GM12878 (cell line): ENCODE results near the gene UNC119. TPM values are rescaled to one million over a fixed set of nuclear protein-coding genes. Genes with fewer than 3 reads are reported as not detected.

Experiments used
- ATF2 ChIP-seq: IDR thresholded peaks from 2 replicates; pipeline ENCODE4 v1.6.1; 2012; ENCODE audit warnings: low read length, inconsistent platforms
- ATF7 ChIP-seq: fragments of 450-650 bp; IDR thresholded peaks from 2 replicates; pipeline ENCODE4 v1.6.1; 2016; ENCODE audit warnings: low read depth, mild to moderate bottlenecking
- CEBPB ChIP-seq, 2 experiments: fragments of 150-350 bp in 1 of 2; IDR thresholded peaks; 2 replicates each; pipeline ENCODE4 v1.6.1; 2012 to 2014; ENCODE audit warnings: low read depth in 2 of 2, low read length in 2 of 2, borderline replicate concordance in 1 of 2, inconsistent platforms in 1 of 2
- ESRRA ChIP-seq: IDR thresholded peaks from 2 replicates; pipeline ENCODE4 v1.6.1; 2012; ENCODE audit warnings: mild to moderate bottlenecking, low read length, improper control_type of control experiment
- FOXK2 ChIP-seq: fragments of 450-650 bp; IDR thresholded peaks from 2 replicates; pipeline ENCODE4 v1.6.1; 2017; ENCODE audit warnings: mild to moderate bottlenecking, moderate library complexity
- HCFC1 ChIP-seq: fragments of 150-350 bp; IDR thresholded peaks from 2 replicates; pipeline ENCODE4 v1.6.1; 2014; ENCODE audit warnings: low read length
- IRF3 ChIP-seq: fragments of 450-650 bp; IDR thresholded peaks from 2 replicates; pipeline ENCODE4 v1.6.1; 2014; ENCODE audit warnings: mild to moderate bottlenecking
- KLF5 ChIP-seq: fragments of 450-650 bp; IDR thresholded peaks from 2 replicates; pipeline ENCODE4 v1.6.1; 2014; ENCODE audit warnings: mild to moderate bottlenecking; ENCODE audit not compliant: partially characterized antibody
- NFYA ChIP-seq: IDR thresholded peaks from 2 replicates; pipeline ENCODE4 v1.6.1; 2011; ENCODE audit warnings: low read depth, mild to moderate bottlenecking, low read length, improper control_type of control experiment, borderline replicate concordance
- NKRF ChIP-seq: fragments of 450-650 bp; conservative IDR thresholded peaks from 2 replicates; pipeline ENCODE4 v1.6.1; 2017; ENCODE audit warnings: mild to moderate bottlenecking, moderate library complexity
- RB1 ChIP-seq: fragments of 450-650 bp; formaldehyde crosslinking; IDR thresholded peaks from 2 replicates; pipeline ENCODE4 v1.6.1; 2017; ENCODE audit warnings: mild to moderate bottlenecking, borderline replicate concordance
- RUNX3 ChIP-seq: IDR thresholded peaks from 2 replicates; pipeline ENCODE4 v1.6.1; 2012; ENCODE audit warnings: low read length, inconsistent platforms
- SMAD1 ChIP-seq: fragments of 450-650 bp; IDR thresholded peaks from 2 replicates; pipeline ENCODE4 v1.6.1; 2018; ENCODE audit warnings: mild to moderate bottlenecking, low read depth; ENCODE audit not compliant: partially characterized antibody
- SMAD5 ChIP-seq: IDR thresholded peaks from 2 replicates; pipeline ENCODE4 v1.6.1; 2016; ENCODE audit warnings: antibody characterized with exemption, low read depth
- SRF ChIP-seq, 2 experiments: IDR thresholded peaks; 2 replicates each; pipeline ENCODE4 v1.6.1; 2011; ENCODE audit warnings: low read depth in 2 of 2, low read length in 2 of 2, mild to moderate bottlenecking in 1 of 2, moderate library complexity in 1 of 2
- STAT1 ChIP-seq: fragments of 450-650 bp; conservative IDR thresholded peaks from 2 replicates; pipeline ENCODE4 v1.6.1; 2014; ENCODE audit warnings: antibody characterized with exemption, mild to moderate bottlenecking
- ZBTB11 ChIP-seq: fragments of 450-650 bp; formaldehyde crosslinking; IDR thresholded peaks from 2 replicates; pipeline ENCODE4 v1.5.0; 2022; ENCODE audit warnings: mild to moderate bottlenecking, missing genetic modification characterization
- ZNF687 ChIP-seq: fragments of 450-650 bp; IDR thresholded peaks from 2 replicates; pipeline ENCODE4 v1.6.1; 2017; ENCODE audit warnings: mild to moderate bottlenecking, moderate library complexity
- polyA plus RNA-seq, 11 experiments: library from polyadenylated mRNA; depleted of rRNA in 4 of 11; unstranded in 6 of 11; stranded (reverse) in 5 of 11; fragments of >200 nt; fragmentation: Nextera tagmentation in 4 of 11; fragmentation: Illumina TruSeq in 1 of 11; extraction: Ambion mirVana in 4 of 11; extraction: Trizol in 1 of 11; gene quantifications; 1 replicate in 1 of 11; 2 replicates in 10 of 11; pipeline versions ENCODE4 v1.2.1 to v1.2.3, GENCODE V29; 2011 to 2016; ENCODE audit warnings: inconsistent platforms in 2 of 11, missing spikeins in 2 of 11, low read depth in 1 of 11
- total RNA-seq, 4 experiments: library from RNA; depleted of rRNA in 3 of 4; stranded (reverse); fragments of >200 nt in 3 of 4; fragmentation: Illumina TruSeq in 1 of 4; extraction: Trizol in 1 of 4; gene quantifications; 2 replicates each; pipeline versions ENCODE4 v1.2.1 to v1.2.3, GENCODE V29; 2013 to 2021

The UNC119 gene
- total and polyA plus RNA-seq, 10 of the 15 experiments (the other 5 are each of a cell fraction or from before 2014, with no cell fraction given) = 2.7 to 436 (median 57.8) TPM

- TF ChIP-seq IRF3 (no peak; the same call in 1 of the 2 replicates), HCFC1 (peak; percentile 32; the same call in 1 of the 2 replicates), ATF7 (peak; percentile 18; the same call in 1 of the 2 replicates), SMAD5 (peak; percentile 66; the same call in 1 of the 2 replicates), STAT1 (no peak), FOXK2 (no peak), ZNF687 (no peak), ZBTB11 (CRISPR knock-in tag) (peak; percentile 76), SRF (IDR thresholded peaks at IDR 0.05; ENCODE audit: low read depth in 2 of 2, low read length in 2 of 2) (no peak), SMAD1 (no peak), KLF5 (no peak), RB1 (no peak; the same call in 1 of the 2 replicates), ATF2 (no peak), CEBPB (IDR thresholded peaks at IDR 0.05; ENCODE audit: borderline replicate concordance in 1 of 2, low read depth in 2 of 2, low read length in 2 of 2) (no peak), NFYA (no peak), RUNX3 (no peak; the same call in 1 of the 2 replicates), ESRRA (no peak), NKRF (peak; percentile 22)
Observed at GRCh38 chr17:28571361-28572122, 19.1 kb upstream of the UNC119 start, which contains the start of gene PIGS (continued).
